Measurements from ENCODE around the gene SLC25A42. TPM values are rescaled to one million over a fixed set of nuclear protein-coding genes. Genes with fewer than 3 reads are reported as not detected.

The SLC25A42 gene
- total and polyA plus RNA-seq, 2 of the 4 experiments (the other 2 are of a cell fraction): 2.0 to 9.9 TPM

GRCh38 chr19:19064811-19065745 is 1.3 kb downstream of the SLC25A42 start:
- Histone ChIP-seq H2BK20ac (ENCODE audit: low read depth, low read length) (no peak overlapping the region), H2BK15ac (ENCODE audit: low read depth, low read length) (no peak overlapping the region), H2AK9ac (replicated peaks; ENCODE audit: low read depth, low read length, poor library complexity) (peak overlapping the region; percentile 77), H2BK120ac (ENCODE audit: low read depth, low read length) (no peak overlapping the region), H3K9me3 (ENCODE audit: control insufficient read depth, insufficient read depth, low read length) (no peaks in the 10 kb centered on the region), H3K4me1 (ENCODE audit: control insufficient read depth, insufficient read depth, low read length) (peaks cover 13% of the 10 kb centered on the region), H3K18ac (ENCODE audit: low read depth, low read length) (no peak overlapping the region), H3K36me3 (ENCODE audit: control insufficient read depth, insufficient read depth, low read length) (no peaks in the 10 kb centered on the region), H3K14ac (replicated peaks; ENCODE audit: low read depth, low read length) (no peak overlapping the region), H4K5ac (ENCODE audit: low read depth, low read length) (no peak overlapping the region), H2AK5ac (ENCODE audit: low read depth, low read length) (no peak overlapping the region), H2BK5ac (ENCODE audit: low read depth, low read length, poor library complexity, severe bottlenecking) (no peak overlapping the region), H3K79me1 (ENCODE audit: low read depth in 1 of 2, low read length in 2 of 2) (peaks cover 6 to 23% of the 10 kb centered on the region in 2 experiments; a peak in 2 of 4 replicates), H3K56ac (ENCODE audit: extremely low read depth, insufficient read depth, low read length) (no peak overlapping the region), H3K4me3 (ENCODE audit: insufficient read depth, low read depth, low read length) (peak overlapping the region; percentile 64), H4K8ac (ENCODE audit: low read depth in 2 of 2, low read length in 2 of 2) (no peak overlapping the region; a peak in 1 of 4 replicates), H3K9me1 (ENCODE audit: insufficient read depth, low read length) (peaks cover 13% of the 10 kb centered on the region), H3K27ac (ENCODE audit: insufficient read depth, low read length) (no peak overlapping the region), H3K23ac (ENCODE audit: low read depth, low read length) (peak overlapping the region; percentile 72; the same call in 1 of the 2 replicates), H3K27me3 (ENCODE audit: control insufficient read depth, insufficient read depth, low read length) (no peaks in the 10 kb centered on the region), H2AFZ (replicated peaks; ENCODE audit: low read length, poor library complexity) (peak overlapping the region; percentile 91), H3K4ac (ENCODE audit: low read depth, low read length) (no peak overlapping the region), H3K4me2 (ENCODE audit: low read depth, low read length) (peak overlapping the region; percentile 90), H3K9ac (ENCODE audit: low read depth, low read length) (peak overlapping the region; percentile 55; the same call in 1 of the 2 replicates), H4K20me1 (ENCODE audit: insufficient read depth, low read length) (0 out of 2 replicates have a peak, but pooled peaks cover 6% of the 10 kb centered on the region), H4K91ac (ENCODE audit: insufficient read depth, low read depth, low read length) (no peak overlapping the region)
- ATAC-seq (ENCODE audit: low read depth) (no peak), DNase-seq (no peak)
- intact Hi-C loops (cut with micrococcal nuclease): loop anchor here (10.0 kb wide), 1 partner anchor 110 kb away; the partner anchor contains the start of gene MEF2B
- ChIA-PET POLR2A (ENCODE audit: unreplicated experiment) (no interaction called here), CTCF (no interaction called here)
- TF ChIP-seq MAFK (IDR thresholded peaks at IDR 0.05; ENCODE audit: low read depth, low read length): no peak
- TF ChIP-seq BHLHE40 (IDR thresholded peaks at IDR 0.05; ENCODE audit: low read depth, low read length): no peak
- no peak for TF ChIP-seq SMC3 (IDR thresholded peaks at IDR 0.05; ENCODE audit: low read depth, low read length)
- TF ChIP-seq POLR2A (IDR thresholded peaks at IDR 0.05; ENCODE audit: low read depth, low read length): no peak
- TF ChIP-seq CEBPB (IDR thresholded peaks at IDR 0.05; ENCODE audit: low read depth, low read length): no peak
- TF ChIP-seq RFX5 (IDR thresholded peaks at IDR 0.05; ENCODE audit: low read depth, low read length): no peak
- TF ChIP-seq MAZ (IDR thresholded peaks at IDR 0.05; ENCODE audit: borderline replicate concordance, low read depth, low read length): no peak
- TF ChIP-seq MXI1 (IDR thresholded peaks at IDR 0.05; ENCODE audit: borderline replicate concordance, low read depth, low read length): no peak
- TF ChIP-seq FOS (IDR thresholded peaks at IDR 0.05; ENCODE audit: low read depth, low read length): no peak
- no TSS peak for BruUV-seq (replicated peaks)
- dilution Hi-C loops (cut with HindIII; ENCODE audit: low sequenced_read_pairs, unreplicated experiment): no loop called here
- in situ Hi-C loops (cut with MboI; ENCODE audit: low sequenced_read_pairs): no loop called here
- WGBS, 2 experiments (ENCODE audit: extremely low coverage in 2 of 2, insufficient read length in 1 of 2): 0% methylated on average over 2 of the region's 25 CpGs; no CpG with 5 or more reads in 1 of the 2 experiments
